Measurements from ENCODE around the gene PHACTR3.

The PHACTR3 gene

DNA sequence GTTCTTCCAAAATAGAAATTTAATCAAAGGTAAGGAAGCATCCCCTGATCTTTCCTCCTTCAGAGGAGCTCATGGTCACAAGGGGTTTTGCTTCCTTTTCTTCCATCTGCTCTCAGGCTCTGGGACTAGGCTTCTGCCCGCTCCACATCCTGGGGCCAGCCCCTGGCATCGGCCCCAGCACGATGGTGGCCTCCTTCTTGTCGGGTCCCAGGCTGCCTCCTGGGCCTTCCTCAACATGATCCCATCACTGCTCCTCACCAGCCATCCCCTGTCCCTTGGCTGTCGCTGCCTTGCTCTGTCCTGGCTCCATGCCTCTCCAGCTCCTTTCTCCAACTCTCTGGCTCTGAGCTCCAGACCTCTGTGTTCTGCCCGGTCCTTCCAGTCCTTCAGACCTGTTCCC, 4.1 kb downstream of the PHACTR3 start:
- DNase-seq (ENCODE audit: low read depth) = no peak
- TF ChIP-seq, protein P1, sequence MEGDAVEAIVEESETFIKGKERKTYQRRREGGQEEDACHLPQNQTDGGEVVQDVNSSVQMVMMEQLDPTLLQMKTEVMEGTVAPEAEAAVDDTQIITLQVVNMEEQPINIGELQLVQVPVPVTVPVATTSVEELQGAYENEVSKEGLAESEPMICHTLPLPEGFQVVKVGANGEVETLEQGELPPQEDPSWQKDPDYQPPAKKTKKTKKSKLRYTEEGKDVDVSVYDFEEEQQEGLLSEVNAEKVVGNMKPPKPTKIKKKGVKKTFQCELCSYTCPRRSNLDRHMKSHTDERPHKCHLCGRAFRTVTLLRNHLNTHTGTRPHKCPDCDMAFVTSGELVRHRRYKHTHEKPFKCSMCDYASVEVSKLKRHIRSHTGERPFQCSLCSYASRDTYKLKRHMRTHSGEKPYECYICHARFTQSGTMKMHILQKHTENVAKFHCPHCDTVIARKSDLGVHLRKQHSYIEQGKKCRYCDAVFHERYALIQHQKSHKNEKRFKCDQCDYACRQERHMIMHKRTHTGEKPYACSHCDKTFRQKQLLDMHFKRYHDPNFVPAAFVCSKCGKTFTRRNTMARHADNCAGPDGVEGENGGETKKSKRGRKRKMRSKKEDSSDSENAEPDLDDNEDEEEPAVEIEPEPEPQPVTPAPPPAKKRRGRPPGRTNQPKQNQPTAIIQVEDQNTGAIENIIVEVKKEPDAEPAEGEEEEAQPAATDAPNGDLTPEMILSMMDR (IDR thresholded peaks at IDR 0.05; ENCODE audit: insufficient read depth, low read depth, low read length, missing control alignments) = no peak
- H3K4me3 ChIP-seq (ENCODE audit: low read depth, low read length) = no peak overlapping the region

DNA sequence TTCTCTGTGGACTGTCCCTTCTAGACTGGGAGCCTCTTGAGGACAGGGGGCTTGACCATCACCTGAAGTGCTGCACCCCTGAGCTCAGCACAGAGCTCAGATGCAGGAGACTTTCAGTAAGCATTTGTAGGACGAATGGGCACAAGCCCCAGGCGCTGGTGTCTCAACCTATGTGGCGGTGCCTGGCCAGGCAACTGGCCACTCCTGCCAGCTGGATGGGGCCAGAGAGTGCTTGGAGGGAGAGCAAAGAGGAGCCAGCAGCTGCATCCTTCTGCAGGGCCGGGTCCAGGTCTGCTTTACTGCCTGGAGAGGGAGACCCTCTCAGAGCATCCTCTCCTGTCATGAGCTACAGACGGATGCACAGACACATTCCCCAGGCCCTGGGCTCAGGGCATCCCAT, 4.5 kb downstream of the PHACTR3 start:
- TF ChIP-seq, protein P1 (IDR thresholded peaks at IDR 0.05; ENCODE audit: insufficient read depth, low read depth, low read length, missing control alignments) = no peak
- DNase-seq (ENCODE audit: low read depth) = no peak
- H3K4me3 ChIP-seq (ENCODE audit: low read depth, low read length) = no peak overlapping the region

DNA sequence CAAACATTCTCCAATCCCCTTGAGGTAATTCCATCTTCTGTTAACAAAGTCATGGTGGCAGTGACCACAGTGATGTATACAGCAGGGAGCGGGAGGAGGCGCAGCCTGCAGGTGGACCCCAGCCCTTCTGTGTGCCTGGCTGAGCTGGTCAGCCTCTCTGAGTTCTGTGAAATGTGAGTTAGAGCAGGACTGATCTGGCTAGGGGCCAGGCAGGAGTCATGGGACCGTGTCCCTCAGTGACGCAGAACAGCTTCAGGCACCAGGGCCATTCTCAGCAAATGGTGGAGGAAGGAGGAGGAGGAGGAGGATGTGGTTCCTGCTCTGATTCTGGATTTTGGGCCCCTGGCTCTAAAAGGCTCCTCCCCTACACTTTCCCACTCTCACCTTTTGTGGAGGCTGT, 6.9 kb downstream of the PHACTR3 start:
- TF ChIP-seq, protein P1 (IDR thresholded peaks at IDR 0.05; ENCODE audit: insufficient read depth, low read depth, low read length, missing control alignments) = no peak
- no peak for DNase-seq (ENCODE audit: low read depth)
- H3K4me3 ChIP-seq (ENCODE audit: low read depth, low read length) = no peak overlapping the region

DNA sequence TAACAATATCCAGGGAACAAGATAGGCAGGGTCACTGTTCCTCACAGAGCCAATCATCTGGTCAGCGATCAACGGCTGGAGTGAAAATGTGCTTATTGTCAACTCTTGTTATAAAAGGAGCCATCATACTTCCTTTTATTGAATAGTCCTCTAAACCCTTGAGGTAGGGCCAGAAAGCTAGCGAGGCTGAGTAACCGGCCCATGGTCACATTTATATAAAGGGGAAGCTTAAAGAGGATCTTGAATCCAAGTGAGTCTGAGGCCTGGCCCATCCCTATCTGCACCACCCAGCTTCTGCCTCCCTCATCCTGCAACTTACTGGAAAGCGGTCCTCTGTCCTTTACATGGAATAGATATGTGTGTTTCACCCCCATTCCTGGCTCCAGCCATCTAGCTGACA, 9.5 kb downstream of the PHACTR3 start:
- TF ChIP-seq, protein P1 (IDR thresholded peaks at IDR 0.05; ENCODE audit: insufficient read depth, low read depth, low read length, missing control alignments) = no peak
- no peak overlapping the region for H3K4me3 ChIP-seq (ENCODE audit: low read depth, low read length)
- no peak for DNase-seq (ENCODE audit: low read depth)

DNA sequence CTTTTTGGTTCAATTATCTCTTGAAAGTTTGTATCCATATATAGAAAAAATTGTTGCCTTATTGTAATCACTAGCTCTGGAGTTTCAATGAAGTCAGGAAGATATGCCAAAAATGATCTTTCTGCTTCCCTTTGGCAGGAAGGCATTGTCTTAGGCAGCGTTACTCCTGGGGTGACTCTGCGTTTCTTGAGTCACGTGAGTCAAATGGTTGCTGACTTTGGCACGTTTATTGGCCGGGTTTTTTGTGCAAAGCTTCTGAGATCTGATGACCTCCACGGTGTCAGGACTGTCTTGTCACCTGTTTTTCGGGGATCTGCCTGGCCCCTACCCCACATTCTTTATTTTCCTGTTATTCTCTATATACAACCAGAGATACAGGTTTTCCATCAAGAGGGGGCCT, 10.4 kb downstream of the PHACTR3 start:
- H3K4me3 ChIP-seq (ENCODE audit: low read depth, low read length) = no peak overlapping the region
- DNase-seq (ENCODE audit: low read depth) = no peak
- TF ChIP-seq, protein P1 (IDR thresholded peaks at IDR 0.05; ENCODE audit: insufficient read depth, low read depth, low read length, missing control alignments) = no peak

DNA sequence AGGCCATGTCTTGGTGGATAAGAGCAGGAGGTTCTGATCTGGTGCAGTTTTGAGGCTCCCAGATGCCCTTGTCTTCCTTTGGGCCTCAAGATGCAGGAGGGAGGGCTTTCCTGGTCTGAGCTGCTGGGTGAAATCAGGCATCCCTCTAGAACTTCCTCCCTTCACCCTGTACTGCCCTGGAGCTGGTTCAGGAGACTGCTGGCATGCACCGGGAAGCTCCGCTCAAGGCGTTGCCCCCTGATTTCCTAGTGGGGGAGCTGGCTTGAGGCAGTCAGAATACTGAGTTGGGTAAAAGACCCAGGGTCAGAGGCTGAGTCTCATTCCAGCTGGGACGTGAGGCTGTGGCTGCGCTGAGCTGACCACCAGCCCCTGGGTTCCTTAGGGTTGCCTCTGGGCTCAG, 12.0 kb downstream of the PHACTR3 start:
- no peak for DNase-seq (ENCODE audit: low read depth)
- TF ChIP-seq, protein P1 (IDR thresholded peaks at IDR 0.05; ENCODE audit: insufficient read depth, low read depth, low read length, missing control alignments) = no peak
- no peak overlapping the region for H3K4me3 ChIP-seq (ENCODE audit: low read depth, low read length)

DNA sequence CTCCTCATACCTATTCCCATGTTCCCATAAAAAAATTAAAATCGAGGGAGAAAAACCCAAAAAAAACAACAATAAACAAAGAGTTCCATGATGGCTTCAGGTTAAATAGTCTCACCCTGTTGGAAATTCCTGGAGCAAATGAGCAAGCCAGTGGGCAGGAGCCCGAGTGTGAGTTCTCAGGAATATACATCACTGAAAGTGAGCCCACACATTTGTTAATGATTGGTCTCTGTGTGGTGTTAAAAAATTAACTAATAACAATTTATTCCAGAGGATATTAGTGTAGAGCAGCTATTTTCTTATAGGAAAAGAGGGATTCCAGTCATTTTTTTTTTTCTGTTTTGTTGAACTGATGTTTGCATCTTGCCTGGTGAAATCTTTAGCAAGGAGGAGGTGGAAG, 12.9 kb downstream of the PHACTR3 start:
- TF ChIP-seq, protein P1 (IDR thresholded peaks at IDR 0.05; ENCODE audit: insufficient read depth, low read depth, low read length, missing control alignments) = no peak
- no peak for DNase-seq (ENCODE audit: low read depth)
- H3K4me3 ChIP-seq (ENCODE audit: low read depth, low read length) = no peak overlapping the region
